H1 (cell line): ENCODE results near the gene DDX47. TPM values are rescaled to one million over a fixed set of nuclear protein-coding genes. Genes with fewer than 3 reads are reported as not detected.

Source experiments
- CTCF ChIA-PET: fragments of 300-600 bp; sonication (Branson Sonifier 250); formaldehyde crosslinking; loops from one replicate; lab custom pipeline; 2021; ENCODE audit not compliant: partially characterized antibody; lab: Charles Lee
- POLR2A ChIA-PET: fragments of 300-600 bp; sonication (Branson Sonifier 250); formaldehyde crosslinking; loops from one replicate; lab custom pipeline; 2021; ENCODE audit warnings: inconsistent platforms; ENCODE audit not compliant: partially characterized antibody; lab: Charles Lee
- DNase-seq, 2 experiments: peaks; one replicate each; pipeline versions ENCODE4 v3.0.0 to v3.0.0-alpha.2; 2010 to 2022; ENCODE audit warnings: low spot score in 2 of 2, low read depth in 1 of 2, mixed read lengths in 1 of 2
- FAIRE-seq: peaks from 2 replicates; lab custom pipeline; 2011; peaks lifted over from hg19 to GRCh38; lab: Jason Lieb, UNC
- H2AFZ ChIP-seq: 2 replicates; pipeline ENCODE4 v1.8.1; 2012; ENCODE audit warnings: low read length, inconsistent platforms
- H2AK5ac ChIP-seq: 2 replicates; pipeline ENCODE4 v1.6.1; 2013; ENCODE audit warnings: low read depth, low read length
- H2BK120ac ChIP-seq: replicated peaks from 2 replicates; pipeline ENCODE3; 2013; ENCODE audit warnings: low read depth, low read length, inconsistent platforms
- H2BK12ac ChIP-seq: 2 replicates; pipeline ENCODE4 v1.6.1; 2013; ENCODE audit warnings: low read depth, low read length
- H2BK15ac ChIP-seq: 2 replicates; pipeline ENCODE4 v1.6.1; 2013; ENCODE audit warnings: low read length
- H2BK20ac ChIP-seq: 2 replicates; pipeline ENCODE4 v1.6.1; 2013; ENCODE audit warnings: low read length
- H2BK5ac ChIP-seq: 2 replicates; pipeline ENCODE4 v1.6.1; 2013; ENCODE audit warnings: low read depth, low read length
- H3K14ac ChIP-seq: 2 replicates; pipeline ENCODE4 v1.6.1; 2013; ENCODE audit warnings: inconsistent platforms; ENCODE audit not compliant: insufficient read length
- H3K18ac ChIP-seq: 2 replicates; pipeline ENCODE4 v1.6.1; 2013; ENCODE audit warnings: low read length; ENCODE audit errors: extremely low read depth
- H3K23ac ChIP-seq: 2 replicates; pipeline ENCODE4 v1.6.1; 2013; ENCODE audit warnings: inconsistent platforms; ENCODE audit not compliant: insufficient read length
- H3K23me2 ChIP-seq: 2 replicates; pipeline ENCODE4 v1.6.1; 2013; ENCODE audit warnings: low read depth, low read length
- H3K27ac ChIP-seq: 2 replicates; pipeline ENCODE4 v1.6.1; 2011; ENCODE audit warnings: low read depth, low read length, inconsistent platforms
- H3K27me3 ChIP-seq, 4 experiments: replicated peaks in 1 of 4; 1 replicate in 1 of 4; 2 replicates in 3 of 4; pipeline versions ENCODE4 v1.6.1 to v1.8.1; 2011 to 2013; ENCODE audit warnings: low read length in 3 of 4, mild to moderate bottlenecking in 3 of 4, inconsistent platforms in 2 of 4, mixed read lengths in 2 of 4, moderate library complexity in 1 of 4; ENCODE audit not compliant: control insufficient read depth in 3 of 4, insufficient read depth in 3 of 4; ENCODE audit errors: extremely low read depth in 1 of 4
- H3K36me3 ChIP-seq, 4 experiments: 2 replicates each; pipeline versions ENCODE4 v1.6.1 to v1.8.1; 2011 to 2013; ENCODE audit warnings: mild to moderate bottlenecking in 4 of 4, low read length in 3 of 4, moderate library complexity in 2 of 4, control low read depth in 1 of 4, inconsistent platforms in 1 of 4; ENCODE audit not compliant: insufficient read depth in 4 of 4, control insufficient read depth in 2 of 4
- H3K4ac ChIP-seq: replicated peaks from 2 replicates; pipeline ENCODE3; 2013; ENCODE audit warnings: low read length, low read depth, mixed read lengths, inconsistent platforms; ENCODE audit not compliant: insufficient read length
- H3K4me1 ChIP-seq, 4 experiments: replicated peaks in 1 of 4; 1 replicate in 1 of 4; 2 replicates in 3 of 4; pipeline versions ENCODE4 v1.6.1 to v1.8.1; 2011 to 2013; ENCODE audit warnings: low read length in 3 of 4, inconsistent platforms in 2 of 4, mixed read lengths in 1 of 4; ENCODE audit not compliant: insufficient read depth in 4 of 4, control insufficient read depth in 3 of 4
- H3K4me2 ChIP-seq, 2 experiments: 2 replicates each; pipeline versions ENCODE4 v1.6.1 to v1.8.1; 2011 to 2013; ENCODE audit warnings: low read depth in 2 of 2, low read length in 2 of 2, control low read depth in 1 of 2, inconsistent platforms in 1 of 2, mild to moderate bottlenecking in 1 of 2; ENCODE audit not compliant: insufficient read depth in 1 of 2
- H3K4me3 ChIP-seq, 4 experiments: fragments of 200-600, 300-600 bp in 1 of 4; sonication (generic), shearing (Covaris generic), sonication (Bioruptor Twin) in 1 of 4; 2 replicates each; pipeline versions ENCODE4 v1.5.1 to v1.8.1; 2011 to 2016; ENCODE audit warnings: low read length in 4 of 4, low read depth in 3 of 4, control low read depth in 2 of 4, inconsistent platforms in 2 of 4, mild to moderate bottlenecking in 2 of 4, mixed read lengths in 1 of 4, moderate library complexity in 1 of 4; ENCODE audit not compliant: insufficient read depth in 2 of 4; ENCODE audit errors: extremely low read depth in 1 of 4
- H3K56ac ChIP-seq: replicated peaks from 2 replicates; pipeline ENCODE3; 2013; ENCODE audit warnings: low read depth, mild to moderate bottlenecking, mixed read lengths, low read length, inconsistent platforms; ENCODE audit not compliant: insufficient read length
- H3K79me1 ChIP-seq: 2 replicates; pipeline ENCODE4 v1.6.1; 2013; ENCODE audit warnings: low read depth, low read length, control low read depth
- H3K79me2 ChIP-seq, 2 experiments: 2 replicates each; pipeline versions ENCODE4 v1.6.1 to v1.8.1; 2012 to 2013; ENCODE audit warnings: low read length in 2 of 2, mild to moderate bottlenecking in 2 of 2, inconsistent platforms in 1 of 2; ENCODE audit not compliant: insufficient read depth in 2 of 2, control insufficient read depth in 1 of 2
- H3K9ac ChIP-seq, 4 experiments: replicated peaks in 1 of 4; 1 replicate in 1 of 4; 2 replicates in 3 of 4; pipeline versions ENCODE4 v1.6.1 to v1.8.1; 2011 to 2013; ENCODE audit warnings: low read depth in 3 of 4, low read length in 3 of 4, control low read depth in 2 of 4, mild to moderate bottlenecking in 2 of 4, moderate library complexity in 2 of 4, inconsistent platforms in 1 of 4; ENCODE audit errors: extremely low read depth in 1 of 4
- H3K9me3 ChIP-seq, 2 experiments: 2 replicates each; pipeline versions ENCODE4 v1.6.1 to v1.8.1; 2012 to 2013; ENCODE audit warnings: mild to moderate bottlenecking in 2 of 2, moderate library complexity in 2 of 2, control low read depth in 1 of 2, inconsistent platforms in 1 of 2, low read depth in 1 of 2, low read length in 1 of 2, mixed read lengths in 1 of 2; ENCODE audit not compliant: insufficient read depth in 2 of 2
- H4K20me1 ChIP-seq, 2 experiments: replicated peaks in 1 of 2; 2 replicates each; pipeline versions ENCODE3 to v1.8.1; 2011 to 2013; ENCODE audit warnings: inconsistent platforms in 2 of 2, low read length in 2 of 2, mild to moderate bottlenecking in 1 of 2; ENCODE audit not compliant: insufficient read depth in 2 of 2, control insufficient read depth in 1 of 2
- H4K5ac ChIP-seq: 2 replicates; pipeline ENCODE4 v1.6.1; 2013; ENCODE audit warnings: low read length, low read depth, mixed read lengths, inconsistent platforms; ENCODE audit not compliant: insufficient read length
- H4K8ac ChIP-seq: 2 replicates; pipeline ENCODE4 v1.8.0; 2013; ENCODE audit warnings: mild to moderate bottlenecking, moderate library complexity, low read length, inconsistent platforms; ENCODE audit not compliant: insufficient read depth; ENCODE audit errors: extremely low read depth
- H4K91ac ChIP-seq: replicated peaks from 2 replicates; pipeline ENCODE3; 2013; ENCODE audit warnings: low read length, mixed read lengths, inconsistent platforms; ENCODE audit not compliant: insufficient read length
- ASH2L ChIP-seq: fragments of 200-600, 300-600 bp; sonication (generic); IDR thresholded peaks from one replicate; pipeline ENCODE4 v1.7.1; 2017; ENCODE audit warnings: low read length
- CBX5 ChIP-seq: fragments of 300-800, 300-1000 bp; sonication (generic); IDR thresholded peaks from 2 replicates; pipeline ENCODE4 v1.7.1; 2016; ENCODE audit warnings: antibody characterized with exemption, low read length, low read depth
- CHD1 ChIP-seq: IDR thresholded peaks from 2 replicates; pipeline ENCODE4 v1.6.1; 2012; ENCODE audit warnings: low read depth, low read length, improper control_type of control experiment
- HDAC2 ChIP-seq, 2 experiments: fragments of 300-600 bp in 1 of 2; sonication (generic) in 1 of 2; IDR thresholded peaks; 2 replicates each; pipeline ENCODE4 v1.6.1; 2011 to 2012; ENCODE audit warnings: low read depth in 2 of 2, low read length in 2 of 2, mild to moderate bottlenecking in 2 of 2, moderate library complexity in 2 of 2, borderline replicate concordance in 1 of 2, inconsistent platforms in 1 of 2
- HDAC6 ChIP-seq: IDR thresholded peaks from one replicate; pipeline ENCODE4 v1.7.1; 2012; ENCODE audit warnings: low read depth, mild to moderate bottlenecking, inconsistent platforms, low read length, moderate library complexity
- JUN ChIP-seq: IDR thresholded peaks from 2 replicates; pipeline ENCODE4 v1.6.1; 2011; ENCODE audit warnings: low read depth, mild to moderate bottlenecking, improper control_type of control experiment, low read length
- KDM1A ChIP-seq: fragments of 200-600, 300-600 bp; sonication (generic); IDR thresholded peaks from 2 replicates; pipeline ENCODE4 v1.7.1; 2016; ENCODE audit warnings: mild to moderate bottlenecking, low read length, borderline replicate concordance
- KDM4A ChIP-seq: IDR thresholded peaks from one replicate; pipeline ENCODE4 v1.7.1; 2012; ENCODE audit warnings: low read depth, mild to moderate bottlenecking, moderate library complexity, low read length, inconsistent platforms; ENCODE audit not compliant: severe bottlenecking
- RAD21 ChIP-seq, 2 experiments: IDR thresholded peaks in 1 of 2; conservative IDR thresholded peaks in 1 of 2; 2 replicates each; pipeline ENCODE4 v1.6.1; 2011; ENCODE audit warnings: low read depth in 2 of 2, low read length in 2 of 2, improper control_type of control experiment in 1 of 2, inconsistent platforms in 1 of 2, mild to moderate bottlenecking in 1 of 2, moderate library complexity in 1 of 2
- SP2 ChIP-seq: IDR thresholded peaks from 2 replicates; pipeline ENCODE4 v1.6.1; 2012; ENCODE audit warnings: mild to moderate bottlenecking, low read length, inconsistent platforms
- SP4 ChIP-seq: IDR thresholded peaks from 2 replicates; pipeline ENCODE4 v1.6.1; 2012; ENCODE audit warnings: low read length, inconsistent platforms
- SUZ12 ChIP-seq: fragments of 200-600 bp; sonication (generic); IDR thresholded peaks from 2 replicates; pipeline ENCODE4 v1.6.1; 2012; ENCODE audit warnings: mild to moderate bottlenecking, inconsistent platforms, low read length, moderate library complexity, mixed read lengths
- TCF12 ChIP-seq: IDR thresholded peaks from 2 replicates; pipeline ENCODE4 v1.6.1; 2011; ENCODE audit warnings: low read depth, mild to moderate bottlenecking, low read length
- ZNF274 ChIP-seq: IDR thresholded peaks from 2 replicates; pipeline ENCODE4 v1.7.0; 2012; ENCODE audit warnings: low read length, borderline replicate concordance; ENCODE audit errors: extremely low read depth
- WGBS, 2 experiments: shearing (Covaris generic) in 1 of 2; methylation state at CpG; one replicate each; pipeline versions ENCODE4 v1.1.6 to v1.1.7; 2013 to 2015; ENCODE audit warnings: low lambda C conversion rate in 2 of 2, mixed read lengths in 2 of 2, inconsistent platforms in 1 of 2, low coverage in 1 of 2, missing lambda C conversion rate in 1 of 2; ENCODE audit not compliant: insufficient replicate concordance in 2 of 2, insufficient coverage in 1 of 2, insufficient read length in 1 of 2; ENCODE audit errors: extremely low coverage in 1 of 2, missing lambda C conversion rate in 1 of 2; 5-methylcytosine and 5-hydroxymethylcytosine counted together
- polyA plus RNA-seq, 7 experiments: library from polyadenylated mRNA; depleted of rRNA in 3 of 7; stranded (reverse) in 5 of 7; unstranded in 2 of 7; fragments of >200 nt in 5 of 7; fragments of 200-250 nt in 2 of 7; gene quantifications; 1 replicate in 5 of 7; 2 replicates in 1 of 7; 4 replicates in 1 of 7; pipeline versions ENCODE4 v1.2.1 to v1.2.3, GENCODE V29; 2011 to 2013; ENCODE audit warnings: missing spikeins in 2 of 7, mixed read lengths in 2 of 7
- total RNA-seq: library from RNA; stranded (reverse); fragmentation: NEBNext Ultra II Directional; extraction: Animal tissue kit (Norgen Biotek cat#: 25700); gene quantifications from 2 replicates; pipeline ENCODE4 v1.2.1, GENCODE V29; 2021

The DDX47 gene
- total and polyA plus RNA-seq, 2 of the 8 experiments (the other 6 are each of a cell fraction or from before 2014, with no cell fraction given), result 54.4 to 74.2 TPM

GRCh38 chr12:12822886-12823285 is 9.7 kb downstream of the DDX47 start:
- no peak overlapping the region for H3K4me3 ChIP-seq
- H4K5ac ChIP-seq, result no peak overlapping the region
- FAIRE-seq (no peak), DNase-seq (no peak)
- no peak overlapping the region for H3K4ac ChIP-seq
- H3K14ac ChIP-seq, result no peak overlapping the region
- H3K9me3 ChIP-seq, result no peaks in the 10 kb centered on the region
- H3K9ac ChIP-seq, result no peak overlapping the region
- no peaks in the 10 kb centered on the region; the same call in 1 of the 2 replicates for H3K79me1 ChIP-seq
- no peak overlapping the region for H2BK20ac ChIP-seq
- no peak overlapping the region for H2BK15ac ChIP-seq
- H3K18ac ChIP-seq, result no peak overlapping the region
- H3K27me3 ChIP-seq, result no peaks in the 10 kb centered on the region
- H2AFZ ChIP-seq, result no peak overlapping the region
- CTCF ChIA-PET, result interaction anchor here (0.6 to 1.8 kb wide), 2 partner anchors 14 to 86 kb away, joined by 3 to 6 read pairs; no protein-coding TSS in a partner anchor
- no peak overlapping the region for H2BK120ac ChIP-seq
- H3K4me2 ChIP-seq, result no peak overlapping the region
- H2AK5ac ChIP-seq, result no peak overlapping the region
- no peak overlapping the region for H3K27ac ChIP-seq
- WGBS, 2 experiments, result 94% methylated on average over 4 of the region's 4 CpGs; no CpG with 5 or more reads in 1 of the 2 experiments
- H3K23ac ChIP-seq, result no peak overlapping the region
- no peak overlapping the region for H3K56ac ChIP-seq
- peaks cover 22 to 64% (median 58%) of the 10 kb centered on the region in 4 experiments for H3K36me3 ChIP-seq
- POLR2A ChIA-PET, result no interaction called here
- no peaks in the 10 kb centered on the region for H4K20me1 ChIP-seq
- H3K79me2 ChIP-seq, result peaks cover 0 to 18% of the 10 kb centered on the region in 2 experiments; a peak in 2 of 4 replicates
- H4K91ac ChIP-seq, result no peak overlapping the region
- H3K23me2 ChIP-seq, result no peaks in the 10 kb centered on the region
- H3K4me1 ChIP-seq, result no peaks in the 10 kb centered on the region
- H4K8ac ChIP-seq, result no peak overlapping the region
- H2BK5ac ChIP-seq, result no peak overlapping the region
- H2BK12ac ChIP-seq, result no peak overlapping the region
- no peak for TF ChIP-seq SP4
- TF ChIP-seq CHD1, result no peak
- TF ChIP-seq SP2, result no peak
- TF ChIP-seq ASH2L, result no peak
- no peak for TF ChIP-seq TCF12
- TF ChIP-seq JUN, result no peak
- TF ChIP-seq KDM4A, result no peak
- TF ChIP-seq HDAC2 (IDR thresholded peaks at IDR 0.05; ENCODE audit: borderline replicate concordance in 1 of 2, low read depth in 2 of 2, low read length in 2 of 2), result no peak
- TF ChIP-seq RAD21 (IDR thresholded peaks at IDR 0.05 in 1 of 2, conservative IDR thresholded peaks at IDR 0.05 in 1 of 2; ENCODE audit: low read depth in 2 of 2, low read length in 2 of 2), result no peak
- TF ChIP-seq CBX5, result no peak
- TF ChIP-seq KDM1A, result no peak
- no peak for TF ChIP-seq SUZ12
- TF ChIP-seq HDAC6, result no peak
- no peak for TF ChIP-seq ZNF274
